A549 (cell line): ENCODE data around the gene STAMBPL1. TPM values are rescaled to one million over a fixed set of nuclear protein-coding genes. Genes with fewer than 3 reads are reported as not detected.
A peak's percentile ranks its signal among the peaks of the same experiment; 100 is the strongest.

Experiments used
- ATAC-seq, 2 experiments: fragments of 200-7000 bp in 1 of 2; fragments of >200 bp in 1 of 2; cut with Nextera tagmentation in 1 of 2; cut with Tn5 transposase in 1 of 2; 3 replicates each; pipeline versions ENCODE4 v1.8.0 to v1.9.1; 2018 to 2020; ENCODE audit warnings: mild to moderate bottlenecking in 1 of 2, moderate library complexity in 1 of 2
- CTCF ChIA-PET: fragments of 300-600 bp; sonication (Branson Sonifier 250); formaldehyde crosslinking; extraction: SDS; loops from one replicate; lab custom pipeline; 2021; ENCODE audit warnings: antibody characterized with exemption, inconsistent platforms; lab: Yijun Ruan, JAX
- POLR2A ChIA-PET: fragments of 350-600 bp; formaldehyde crosslinking; extraction: SDS; loops from one replicate; lab custom pipeline; 2021; ENCODE audit warnings: antibody characterized with exemption, inconsistent platforms; lab: Yijun Ruan, JAX
- DNase-seq, 2 experiments: peaks; one replicate each; pipeline versions ENCODE4 v3.0.0 to v3.0.0-alpha.2; 2011 to 2016; ENCODE audit warnings: low read depth in 1 of 2, low spot score in 1 of 2
- FAIRE-seq: peaks from 2 replicates; lab custom pipeline; 2011; peaks lifted over from hg19 to GRCh38; lab: Jason Lieb, UNC
- H3K27ac ChIP-seq, 2 experiments: fragments of >200 bp; sonication (Bioruptor Twin); formaldehyde crosslinking; 3 replicates each; pipeline ENCODE4 v1.5.1; 2016 to 2017
- H3K4me1 ChIP-seq: fragments of >200 bp; sonication (Bioruptor Twin); formaldehyde crosslinking; 3 replicates; pipeline ENCODE4 v1.6.1; 2016
- H3K4me2 ChIP-seq: fragments of >200 bp; sonication (Bioruptor Twin); formaldehyde crosslinking; 3 replicates; pipeline ENCODE4 v1.6.1; 2016
- H3K4me3 ChIP-seq: fragments of >200 bp; sonication (Bioruptor Twin); formaldehyde crosslinking; 3 replicates; pipeline ENCODE4 v1.5.1; 2016
- H3K9me3 ChIP-seq: fragments of >200 bp; sonication (Bioruptor Twin); formaldehyde crosslinking; 3 replicates; pipeline ENCODE4 v1.6.1; 2016
- BHLHE40 ChIP-seq: IDR thresholded peaks from 2 replicates; pipeline ENCODE4 v1.6.1; 2012; ENCODE audit warnings: low read depth, low read length, inconsistent platforms
- CBX2 ChIP-seq: fragments of 200-600 bp; sonication (generic); IDR thresholded peaks from 2 replicates; pipeline ENCODE4 v1.6.1; 2016; ENCODE audit warnings: low read depth, mild to moderate bottlenecking, borderline replicate concordance
- CEBPB ChIP-seq, 2 experiments: fragments of >200 bp in 1 of 2; sonication (Bioruptor Twin) in 1 of 2; formaldehyde crosslinking in 1 of 2; IDR thresholded peaks; 2 replicates each; pipeline ENCODE4 v1.6.1; 2012 to 2016
- CHD2 ChIP-seq: fragments of 150-350 bp; IDR thresholded peaks from 2 replicates; pipeline ENCODE4 v1.6.1; 2014; ENCODE audit warnings: low read length; ENCODE audit not compliant: partially characterized antibody
- CHD4 ChIP-seq: fragments of 200-600 bp; sonication (generic); IDR thresholded peaks from 2 replicates; pipeline ENCODE4 v1.6.1; 2016; ENCODE audit warnings: antibody characterized with exemption, mild to moderate bottlenecking, borderline replicate concordance
- EHMT2 ChIP-seq: fragments of 200-600 bp; sonication (generic); IDR thresholded peaks from 2 replicates; pipeline ENCODE4 v1.6.1; 2016; ENCODE audit warnings: antibody characterized with exemption, low read depth, mild to moderate bottlenecking, moderate library complexity
- FOSB ChIP-seq: fragments of 250-450 bp; sonication (Bioruptor Pico); IDR thresholded peaks from 2 replicates; pipeline ENCODE4 v1.5.0; 2020; ENCODE audit warnings: mild to moderate bottlenecking, moderate library complexity
- GATA3 ChIP-seq: IDR thresholded peaks from 2 replicates; pipeline ENCODE4 v1.6.1; 2012; ENCODE audit warnings: borderline replicate concordance
- MYC ChIP-seq: IDR thresholded peaks from 2 replicates; pipeline ENCODE4 v1.6.1; 2012; ENCODE audit warnings: mild to moderate bottlenecking, inconsistent platforms, low read length, improper control_type of control experiment, borderline replicate concordance
- NPAS2 ChIP-seq: fragments of 250-450 bp; sonication (Bioruptor Pico); IDR thresholded peaks from 2 replicates; pipeline ENCODE4 v1.8.0; 2022; ENCODE audit warnings: mild to moderate bottlenecking, moderate library complexity, borderline replicate concordance
- POLR2AphosphoS2 ChIP-seq: conservative IDR thresholded peaks from 2 replicates; pipeline ENCODE4 v1.6.1; 2012; ENCODE audit warnings: low read length, improper control_type of control experiment, inconsistent platforms
- RAD21 ChIP-seq, 2 experiments: fragments of >200 bp in 1 of 2; sonication (Bioruptor Twin) in 1 of 2; formaldehyde crosslinking in 1 of 2; IDR thresholded peaks in 1 of 2; conservative IDR thresholded peaks in 1 of 2; 2 replicates in 1 of 2; 3 replicates in 1 of 2; pipeline ENCODE4 v1.6.1; 2012 to 2018; ENCODE audit warnings: inconsistent platforms in 1 of 2
- RFX5 ChIP-seq: fragments of 450-650 bp; IDR thresholded peaks from 2 replicates; pipeline ENCODE4 v1.7.1; 2014; ENCODE audit warnings: antibody characterized with exemption, mild to moderate bottlenecking, moderate library complexity
- SMC3 ChIP-seq: fragments of >200 bp; sonication (Bioruptor Twin); formaldehyde crosslinking; IDR thresholded peaks from 3 replicates; pipeline ENCODE4 v1.6.1; 2018; ENCODE audit warnings: inconsistent platforms
- SREBF2 ChIP-seq: fragments of 450-650 bp; IDR thresholded peaks from 2 replicates; pipeline ENCODE4 v1.6.1; 2014; ENCODE audit warnings: mild to moderate bottlenecking, moderate library complexity
- ZC3H11A ChIP-seq: fragments of 450-650 bp; IDR thresholded peaks from 2 replicates; pipeline ENCODE4 v1.6.1; 2014; ENCODE audit warnings: antibody characterized with exemption, mild to moderate bottlenecking
- WGBS: methylation state at CpG from one replicate; pipeline ENCODE4 v1.1.6; 2017; ENCODE audit errors: missing lambda C conversion rate; 5-methylcytosine and 5-hydroxymethylcytosine counted together
- polyA plus RNA-seq, 4 experiments: library from polyadenylated mRNA; depleted of rRNA in 3 of 4; stranded (reverse); fragments of >200 nt; fragmentation: RNase III in 1 of 4; extraction: RNeasy Plus Mini Kit Qiagen cat#74134 plus additional on column Dnase treatment in 1 of 4; gene quantifications; 2 replicates in 3 of 4; 3 replicates in 1 of 4; pipeline ENCODE4 v1.2.3, GENCODE V29; 2011 to 2017
- TF ChIP-seq, protein P1 (sequence below): fragments of 150-350 bp; IDR thresholded peaks from 2 replicates; pipeline ENCODE4 v1.6.1; 2014; ENCODE audit warnings: low read depth, mild to moderate bottlenecking, low read length
- TF ChIP-seq, protein P2 (sequence below): fragments of >200 bp; sonication (Bioruptor Twin); formaldehyde crosslinking; IDR thresholded peaks from 3 replicates; pipeline ENCODE4 v1.5.1; 2016
- TF ChIP-seq, protein P3 (sequence below): IDR thresholded peaks from 2 replicates; pipeline ENCODE4 v1.6.1; 2012
- TF ChIP-seq, protein P4 (sequence below): fragments of 250-450 bp; sonication (Bioruptor Pico); IDR thresholded peaks from 2 replicates; pipeline ENCODE4 v1.5.0; 2020; ENCODE audit warnings: low read depth, mild to moderate bottlenecking, moderate library complexity

STAMBPL1 gene
- polyA plus RNA-seq, 2 of the 4 experiments (the other 2 are of a cell fraction), result 29.0 to 32.1 TPM

DNA sequence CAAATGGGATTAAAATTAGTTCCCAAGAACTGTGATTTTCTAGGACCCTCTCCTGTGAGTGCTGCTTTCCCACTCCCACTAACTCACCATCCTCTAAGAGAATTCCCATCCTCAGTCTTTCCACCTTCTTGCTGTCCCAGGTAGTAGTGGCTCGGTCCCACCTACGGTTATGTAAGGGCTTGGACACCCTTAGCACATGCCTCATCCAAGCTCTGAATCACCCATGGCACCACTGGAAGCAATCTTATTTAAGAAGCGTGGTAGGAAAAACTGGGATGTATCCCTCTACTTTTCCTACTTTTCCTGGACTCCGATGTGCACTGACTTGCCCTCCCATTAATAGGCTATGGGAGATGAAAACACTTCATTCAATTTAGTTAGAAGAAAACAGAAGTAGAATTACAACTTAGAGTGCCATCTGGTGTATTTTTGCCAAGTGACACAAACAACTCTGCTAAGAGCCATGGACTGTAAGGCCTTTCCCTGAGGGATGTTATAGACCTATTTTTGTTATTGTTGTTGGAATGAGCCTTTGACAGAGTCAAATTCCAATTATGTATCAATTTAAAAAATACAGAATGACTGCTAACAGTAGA lies 14.7 kb upstream of the STAMBPL1 start:
- ATAC-seq, result peak; percentile 55 to 70
- Histone ChIP-seq H3K4me2 (no peak overlapping the region), H3K9me3 (no peaks in the 10 kb centered on the region), H3K27ac (no peak overlapping the region), H3K4me1 (no peaks in the 10 kb centered on the region), H3K4me3 (no peak overlapping the region)
- TF ChIP-seq BHLHE40 (no peak), POLR2AphosphoS2 (no peak), RAD21 (conservative IDR thresholded peaks at IDR 0.05 in 1 of 2, IDR thresholded peaks at IDR 0.05 in 1 of 2) (peak; percentile 27 to 50; a peak in 4 of 5 replicates), SMC3 (peak; percentile 56; the same call in 2 of the 3 replicates), CEBPB (IDR thresholded peaks at IDR 0.05) (no peak)
- TF ChIP-seq, protein P1, sequence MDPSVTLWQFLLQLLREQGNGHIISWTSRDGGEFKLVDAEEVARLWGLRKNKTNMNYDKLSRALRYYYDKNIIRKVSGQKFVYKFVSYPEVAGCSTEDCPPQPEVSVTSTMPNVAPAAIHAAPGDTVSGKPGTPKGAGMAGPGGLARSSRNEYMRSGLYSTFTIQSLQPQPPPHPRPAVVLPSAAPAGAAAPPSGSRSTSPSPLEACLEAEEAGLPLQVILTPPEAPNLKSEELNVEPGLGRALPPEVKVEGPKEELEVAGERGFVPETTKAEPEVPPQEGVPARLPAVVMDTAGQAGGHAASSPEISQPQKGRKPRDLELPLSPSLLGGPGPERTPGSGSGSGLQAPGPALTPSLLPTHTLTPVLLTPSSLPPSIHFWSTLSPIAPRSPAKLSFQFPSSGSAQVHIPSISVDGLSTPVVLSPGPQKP, result no peak
- TF ChIP-seq, protein P2, sequence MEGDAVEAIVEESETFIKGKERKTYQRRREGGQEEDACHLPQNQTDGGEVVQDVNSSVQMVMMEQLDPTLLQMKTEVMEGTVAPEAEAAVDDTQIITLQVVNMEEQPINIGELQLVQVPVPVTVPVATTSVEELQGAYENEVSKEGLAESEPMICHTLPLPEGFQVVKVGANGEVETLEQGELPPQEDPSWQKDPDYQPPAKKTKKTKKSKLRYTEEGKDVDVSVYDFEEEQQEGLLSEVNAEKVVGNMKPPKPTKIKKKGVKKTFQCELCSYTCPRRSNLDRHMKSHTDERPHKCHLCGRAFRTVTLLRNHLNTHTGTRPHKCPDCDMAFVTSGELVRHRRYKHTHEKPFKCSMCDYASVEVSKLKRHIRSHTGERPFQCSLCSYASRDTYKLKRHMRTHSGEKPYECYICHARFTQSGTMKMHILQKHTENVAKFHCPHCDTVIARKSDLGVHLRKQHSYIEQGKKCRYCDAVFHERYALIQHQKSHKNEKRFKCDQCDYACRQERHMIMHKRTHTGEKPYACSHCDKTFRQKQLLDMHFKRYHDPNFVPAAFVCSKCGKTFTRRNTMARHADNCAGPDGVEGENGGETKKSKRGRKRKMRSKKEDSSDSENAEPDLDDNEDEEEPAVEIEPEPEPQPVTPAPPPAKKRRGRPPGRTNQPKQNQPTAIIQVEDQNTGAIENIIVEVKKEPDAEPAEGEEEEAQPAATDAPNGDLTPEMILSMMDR, result peak; percentile 39; the same call in 2 of the 3 replicates
- TF ChIP-seq, protein P3, sequence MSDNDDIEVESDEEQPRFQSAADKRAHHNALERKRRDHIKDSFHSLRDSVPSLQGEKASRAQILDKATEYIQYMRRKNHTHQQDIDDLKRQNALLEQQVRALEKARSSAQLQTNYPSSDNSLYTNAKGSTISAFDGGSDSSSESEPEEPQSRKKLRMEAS, result no peak
- peak in 1 of 2 experiments; percentile 17 for DNase-seq
- no peak for FAIRE-seq
- WGBS, result 60% methylated on average over 4 of the region's 4 CpGs
- ChIA-PET POLR2A (no interaction called here), CTCF (interaction anchor here (0.7 to 6.3 kb wide), 6 partner anchors 9 to 67 kb away, joined by 3 to 70 read pairs (median 5); no protein-coding TSS in a partner anchor)

DNA sequence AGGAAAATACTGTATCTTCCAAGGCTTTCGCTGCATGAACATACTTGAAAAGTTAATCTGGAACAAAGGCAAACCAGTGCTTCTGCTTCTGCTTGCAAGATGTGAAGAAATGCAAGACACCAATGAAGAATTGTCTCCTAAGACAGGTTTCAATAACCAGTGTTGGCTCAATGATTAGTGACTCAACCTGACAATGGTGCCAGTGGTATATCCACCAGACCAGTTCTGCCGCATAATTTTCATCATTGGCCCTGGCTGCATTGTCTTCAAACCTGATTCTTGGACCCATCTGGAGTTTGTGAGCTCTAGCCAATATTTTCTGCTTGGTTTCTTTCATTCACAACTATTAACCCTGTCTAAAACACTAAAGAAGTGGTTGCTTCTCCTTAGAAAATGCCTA lies 13.6 kb upstream of the STAMBPL1 start:
- 91% methylated on average over 2 of the region's 2 CpGs for WGBS
- no peak overlapping the region for H3K27ac ChIP-seq
- CTCF ChIA-PET, result no interaction called here
- FAIRE-seq, result no peak
- no peak for DNase-seq
- no peaks in the 10 kb centered on the region for H3K9me3 ChIP-seq
- no peak overlapping the region for H3K4me2 ChIP-seq
- POLR2A ChIA-PET, result no interaction called here
- no peak for ATAC-seq
- no peak for TF ChIP-seq CHD2
- no peak for TF ChIP-seq ZC3H11A
- no peak for TF ChIP-seq RFX5
- TF ChIP-seq, protein P4, sequence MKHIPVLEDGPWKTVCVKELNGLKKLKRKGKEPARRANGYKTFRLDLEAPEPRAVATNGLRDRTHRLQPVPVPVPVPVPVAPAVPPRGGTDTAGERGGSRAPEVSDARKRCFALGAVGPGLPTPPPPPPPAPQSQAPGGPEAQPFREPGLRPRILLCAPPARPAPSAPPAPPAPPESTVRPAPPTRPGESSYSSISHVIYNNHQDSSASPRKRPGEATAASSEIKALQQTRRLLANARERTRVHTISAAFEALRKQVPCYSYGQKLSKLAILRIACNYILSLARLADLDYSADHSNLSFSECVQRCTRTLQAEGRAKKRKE, result no peak
- TF ChIP-seq, protein P2, result no peak
- TF ChIP-seq MYC, result no peak
- TF ChIP-seq, all 56 proteins: peak for 0
- no peaks in the 10 kb centered on the region for H3K4me1 ChIP-seq
- no peak overlapping the region for H3K4me3 ChIP-seq

DNA sequence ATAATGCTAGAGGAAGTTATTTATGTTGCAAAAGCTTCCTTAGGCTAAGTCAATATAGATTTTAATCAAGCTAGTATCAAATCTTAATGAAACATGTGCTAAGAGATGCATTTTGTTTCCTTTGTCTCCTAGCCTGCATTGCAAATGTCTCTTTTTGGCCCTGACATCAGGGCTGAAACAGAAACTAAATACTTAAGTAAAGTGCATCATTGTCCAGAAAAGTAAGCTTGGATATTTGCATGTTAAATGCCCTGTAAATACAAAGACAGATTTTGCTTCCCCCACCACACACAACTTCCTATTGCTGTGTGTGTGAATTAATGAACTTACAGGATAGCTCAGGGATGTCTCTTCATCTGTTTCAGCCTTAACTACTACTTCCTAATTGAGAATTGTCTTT lies 10.0 kb upstream of the STAMBPL1 start:
- CTCF ChIA-PET, result interaction anchor here (1.4 to 1.6 kb wide), 3 partner anchors 9 to 62 kb away, joined by 4 to 9 read pairs (median 9); no protein-coding TSS in a partner anchor
- H3K27ac ChIP-seq, result no peak overlapping the region
- ATAC-seq, result no peak
- no peaks in the 10 kb centered on the region for H3K4me1 ChIP-seq
- TF ChIP-seq CHD2 (no peak), CHD4 (no peak), CBX2 (no peak), EHMT2 (no peak), GATA3 (no peak), FOSB (CRISPR knock-in tag) (no peak), SREBF2 (no peak), NPAS2 (no peak), MYC (no peak)
- POLR2A ChIA-PET, result interaction anchor here (1.3 kb wide), 1 partner anchor 10 kb away, joined by 7 read pairs; the partner anchor contains the start of gene STAMBPL1
- no peak overlapping the region for H3K4me3 ChIP-seq
- H3K4me2 ChIP-seq, result no peak overlapping the region
- FAIRE-seq, result no peak
- no peaks in the 10 kb centered on the region for H3K9me3 ChIP-seq
- no peak for DNase-seq
